AG09319 (cell line): ENCODE data around the gene PGP.

Experiments used
- DNase-seq: peaks from one replicate; pipeline ENCODE4 v3.0.0-alpha.2; 2010; ENCODE audit warnings: low read depth; ENCODE audit errors: extremely low read depth
- CTCF ChIP-seq: IDR thresholded peaks from 2 replicates; pipeline ENCODE4 v1.5.1; 2011; ENCODE audit warnings: low read depth, mild to moderate bottlenecking, inconsistent platforms, low read length, moderate library complexity

The PGP gene

GRCh38 chr16:2212362-2213324 is 2.0 kb downstream of the PGP start:
- DNase-seq: no peak
- TF ChIP-seq CTCF: no peak

GRCh38 chr16:2211923-2212347 is 2.7 kb downstream of the PGP start:
- no peak for DNase-seq
- no peak for TF ChIP-seq CTCF

- TF ChIP-seq CTCF: no peak
Measured at GRCh38 chr16:2210386-2211365, 4.0 kb downstream of the PGP start, which contains the start of gene BRICD5. Gene BRICD5, minus strand, starts transcription at chr16:2210863. Its CDS starts 30 bp downstream, at chr16:2210833.

GRCh38 chr16:2210009-2210332 is 4.7 kb downstream of the PGP start:
- no peak for TF ChIP-seq CTCF
- DNase-seq: no peak

More at GRCh38 chr16:2210386-2211365, 4.0 kb downstream of the PGP start, which contains the start of gene BRICD5:
- no peak for DNase-seq

- no peak for DNase-seq
- no peak for TF ChIP-seq CTCF
Measured at GRCh38 chr16:2209258-2210008, 5.2 kb downstream of the PGP start.

GRCh38 chr16:2208772-2209171 is 5.9 kb downstream of the PGP start:
- no peak for TF ChIP-seq CTCF

More at GRCh38 chr16:2208772-2209171, 5.9 kb downstream of the PGP start:
- no peak for DNase-seq
